ENCODE measurements around the gene SYT3.
A peak's percentile ranks its signal among the peaks of the same experiment; 100 is the strongest.

Gene SYT3

DNA sequence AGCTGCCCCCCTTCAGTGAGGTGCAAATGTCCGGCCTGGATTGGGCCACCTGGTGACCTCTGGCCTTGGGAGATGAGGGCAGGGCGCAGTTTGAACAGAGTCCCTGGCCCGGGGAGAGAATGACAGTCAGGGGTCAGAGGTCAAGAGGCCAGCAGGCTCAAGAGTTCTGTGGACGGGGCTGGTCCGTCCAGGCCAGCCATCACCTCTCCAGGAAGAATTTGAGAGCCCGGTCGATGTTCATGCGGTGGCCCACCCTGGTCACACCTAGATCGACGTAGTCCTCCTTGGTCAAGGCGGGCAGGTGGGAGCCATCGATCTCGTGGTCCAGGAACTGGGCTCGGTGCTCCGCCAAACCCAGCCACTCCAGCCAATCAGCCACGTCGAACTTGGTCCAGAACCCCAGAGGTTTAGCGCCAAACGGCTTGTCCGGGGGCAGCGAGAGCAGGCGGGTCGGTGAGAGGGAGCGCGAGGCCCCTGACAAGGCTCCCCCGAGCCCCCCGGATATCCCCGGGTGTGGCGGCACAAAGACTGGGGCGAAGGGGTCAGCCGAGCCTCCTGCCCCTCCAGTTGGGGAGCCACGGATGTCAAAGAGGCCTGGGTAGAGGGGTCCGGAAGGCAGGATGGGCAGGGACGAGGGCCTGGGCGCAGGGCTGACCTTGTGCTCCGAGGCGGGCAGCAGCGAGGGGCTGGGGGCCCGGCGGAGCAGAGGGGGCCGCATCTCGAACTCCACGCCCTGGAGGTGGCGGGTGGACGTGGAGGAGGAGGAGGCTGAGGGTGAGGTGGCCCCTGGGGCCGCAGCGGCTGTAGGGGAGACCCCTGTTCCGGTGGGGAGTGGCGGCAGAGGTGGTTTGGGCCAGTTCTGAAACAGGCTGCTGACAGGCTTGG lies 22.3 kb upstream of the SYT3 start:
- no peak for DNase-seq

DNA sequence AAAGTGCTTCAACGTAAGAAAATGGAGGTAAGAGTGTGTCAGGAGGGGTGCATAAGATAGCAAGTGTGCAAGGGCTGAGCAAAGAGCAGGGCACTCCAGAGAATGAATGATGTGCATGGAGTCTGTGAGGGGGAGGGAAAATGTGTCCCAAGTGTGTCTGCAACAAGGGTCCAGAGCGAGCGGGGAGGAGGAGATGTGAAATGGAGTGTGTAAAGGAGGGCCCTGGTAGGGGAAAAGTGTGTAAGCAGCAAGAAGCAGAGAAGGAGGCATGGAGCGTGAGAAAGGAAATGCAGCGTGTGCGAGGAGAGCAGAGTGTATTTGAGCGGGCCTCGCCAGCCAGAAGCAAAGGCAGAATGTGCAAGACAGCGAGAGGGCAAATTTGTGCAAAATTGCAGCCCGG lies 21.3 kb upstream of the SYT3 start:
- DNase-seq = no peak

DNA sequence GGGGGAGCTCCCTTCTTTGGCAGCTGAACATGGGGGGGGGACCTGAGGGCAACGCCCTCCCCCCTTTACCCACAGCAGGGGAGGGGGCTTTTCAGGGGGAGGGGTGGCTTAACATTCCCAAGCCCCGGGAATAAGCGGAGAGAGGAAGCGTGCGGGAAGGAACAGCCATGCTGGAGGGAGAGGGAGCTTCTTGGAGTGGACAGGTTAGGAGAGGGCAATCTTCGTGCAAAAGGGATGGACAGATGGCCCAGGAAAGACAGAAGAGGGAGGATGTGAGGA lies 20.3 kb upstream of the SYT3 start:
- no peak for DNase-seq

GRCh38 chr19:50659318-50660087 lies 19.8 kb upstream of the SYT3 start:
- no peak for DNase-seq

DNA sequence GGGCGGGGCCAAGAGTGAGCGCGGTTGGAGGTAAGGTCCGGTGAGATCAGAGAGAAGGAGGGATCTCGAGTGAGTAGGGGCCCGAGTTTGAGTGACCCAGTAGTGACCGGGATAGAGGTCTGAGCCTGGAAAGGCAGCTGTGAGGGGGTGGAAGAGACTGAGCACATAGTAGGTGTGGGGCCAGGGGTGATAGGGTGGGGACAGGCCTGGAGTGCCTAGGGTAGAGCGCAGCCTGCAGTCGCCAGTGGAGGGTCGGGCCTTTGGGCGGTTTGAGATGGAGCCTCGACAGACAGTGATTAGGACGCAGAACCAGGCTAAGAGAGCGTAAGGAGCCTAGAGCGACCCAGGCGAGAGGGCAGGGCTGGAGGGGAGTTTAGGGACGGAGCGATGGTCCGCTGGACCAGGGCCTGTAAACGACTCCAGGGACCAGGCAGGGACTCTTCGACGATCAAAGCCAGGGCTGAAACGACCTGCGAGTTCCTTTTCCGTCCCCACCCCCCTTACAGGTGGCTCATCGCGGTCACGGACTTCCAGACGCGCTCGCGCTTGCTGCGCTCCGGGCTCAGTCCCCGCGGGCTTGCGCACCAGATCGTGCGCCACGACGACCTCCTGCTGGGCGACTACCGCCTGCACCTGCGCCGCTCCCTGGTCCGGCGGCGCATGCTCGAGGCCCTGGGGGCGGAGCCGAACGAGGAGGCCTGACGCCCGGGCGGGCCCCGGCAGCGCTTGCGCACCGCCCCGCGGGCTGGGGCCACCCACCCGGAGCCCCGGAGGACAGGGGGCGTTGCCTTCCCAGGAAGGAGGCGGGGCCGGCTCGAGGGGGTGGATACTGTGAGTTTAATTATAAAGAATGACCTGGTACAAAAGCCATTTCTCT lies 19.0 kb upstream of the SYT3 start:
- peak in 1 of 4 experiments; percentile 35 for DNase-seq

DNA sequence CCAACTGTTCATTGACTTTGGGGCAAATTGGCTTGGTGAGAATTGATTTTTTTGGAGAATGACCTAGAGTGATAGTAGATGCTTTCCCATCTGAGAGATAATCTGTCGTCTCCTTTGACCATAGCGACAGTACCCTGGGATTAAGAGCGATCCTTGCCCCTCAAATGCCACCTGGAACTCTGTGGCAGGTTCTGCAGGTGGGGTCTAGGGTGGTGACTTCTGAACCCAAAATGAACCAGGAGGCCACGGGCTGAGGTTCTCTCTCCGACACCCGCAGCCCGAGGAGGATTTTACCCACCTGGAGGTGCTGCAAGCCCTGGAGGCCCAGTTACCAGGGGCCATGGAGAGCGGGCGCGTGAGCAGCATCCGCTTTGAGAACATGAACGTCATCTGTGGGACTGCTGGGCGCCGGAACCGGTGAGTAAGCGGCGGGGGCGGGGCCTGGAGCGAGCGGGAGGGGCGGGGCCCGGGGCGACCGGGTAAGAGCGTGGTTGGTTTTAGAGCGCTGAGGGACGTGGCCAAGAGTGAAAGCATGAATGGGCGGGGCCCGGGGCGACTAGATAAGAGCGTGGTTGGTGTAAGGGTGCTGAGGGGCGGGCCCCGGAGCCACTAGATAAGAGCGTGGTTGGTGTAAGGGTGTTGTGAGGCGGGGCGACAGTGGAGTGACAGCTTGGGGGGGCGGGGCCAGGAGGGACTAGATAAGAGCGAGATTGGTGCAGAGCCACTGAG lies 18.2 kb upstream of the SYT3 start:
- peak; percentile 28 to 69 (median 56) for DNase-seq

DNA sequence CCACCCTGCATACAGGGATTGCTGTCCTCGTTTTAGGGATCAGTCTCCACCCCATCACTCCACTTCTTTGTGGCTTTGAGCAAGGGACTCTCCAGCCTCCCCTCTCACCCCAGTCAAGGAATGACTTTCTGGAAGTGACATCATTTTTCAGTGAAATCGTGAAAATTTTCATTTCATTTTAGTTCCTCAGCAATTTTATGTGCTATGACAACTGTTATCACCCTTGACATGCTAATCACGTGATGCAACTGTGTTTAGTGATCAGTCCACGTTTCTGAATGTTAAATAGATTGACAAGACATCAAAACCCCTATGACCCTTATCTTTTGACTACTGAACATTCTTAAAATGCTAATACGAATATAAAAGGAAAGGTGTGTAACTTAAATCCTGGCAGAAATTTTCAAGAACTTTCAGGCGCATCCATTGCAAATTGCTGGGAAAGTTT lies 17.6 kb upstream of the SYT3 start:
- no peak for DNase-seq

- no peak for DNase-seq
Measured at GRCh38 chr19:50654882-50655281, 15.2 kb upstream of the SYT3 start.

DNA sequence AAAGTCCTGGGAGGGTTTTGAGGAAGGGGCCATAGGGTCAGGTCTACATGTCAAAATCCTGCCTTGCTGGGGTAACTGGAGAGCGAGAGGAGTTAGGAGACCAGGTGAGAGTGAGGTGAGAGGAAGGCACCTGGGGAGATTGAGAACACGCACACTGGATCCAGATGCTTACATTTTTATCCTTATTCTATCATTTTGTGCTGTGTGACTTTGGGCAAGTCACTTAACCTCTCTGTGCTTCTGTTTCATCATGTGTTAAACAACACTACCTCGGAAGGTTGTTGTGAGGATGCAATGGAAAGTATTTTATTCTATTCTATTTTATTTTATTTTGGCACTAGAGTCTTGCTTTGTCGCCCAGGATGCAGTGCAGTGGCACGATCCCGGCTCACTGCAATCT lies 13.0 kb upstream of the SYT3 start:
- no peak for DNase-seq

DNA sequence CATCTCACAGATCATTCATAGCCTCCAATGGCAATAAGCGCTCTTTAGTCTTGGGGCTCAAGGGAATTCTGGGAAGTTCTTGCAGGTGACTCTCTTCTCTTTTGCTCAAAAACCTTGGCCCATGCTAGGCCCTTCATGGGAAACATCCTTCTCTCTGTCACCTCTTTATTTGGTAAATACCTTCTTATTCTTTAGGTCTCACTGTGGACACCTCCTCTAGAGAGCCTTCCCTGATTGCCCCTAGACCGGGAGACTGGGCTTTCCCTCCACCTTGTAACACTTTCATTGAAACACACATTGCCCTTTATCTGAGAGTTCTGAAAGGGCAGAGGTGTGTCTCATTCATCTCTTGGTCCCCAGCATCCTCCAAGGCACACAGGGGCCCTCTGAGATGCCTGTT lies 11.5 kb upstream of the SYT3 start:
- DNase-seq = no peak

DNA sequence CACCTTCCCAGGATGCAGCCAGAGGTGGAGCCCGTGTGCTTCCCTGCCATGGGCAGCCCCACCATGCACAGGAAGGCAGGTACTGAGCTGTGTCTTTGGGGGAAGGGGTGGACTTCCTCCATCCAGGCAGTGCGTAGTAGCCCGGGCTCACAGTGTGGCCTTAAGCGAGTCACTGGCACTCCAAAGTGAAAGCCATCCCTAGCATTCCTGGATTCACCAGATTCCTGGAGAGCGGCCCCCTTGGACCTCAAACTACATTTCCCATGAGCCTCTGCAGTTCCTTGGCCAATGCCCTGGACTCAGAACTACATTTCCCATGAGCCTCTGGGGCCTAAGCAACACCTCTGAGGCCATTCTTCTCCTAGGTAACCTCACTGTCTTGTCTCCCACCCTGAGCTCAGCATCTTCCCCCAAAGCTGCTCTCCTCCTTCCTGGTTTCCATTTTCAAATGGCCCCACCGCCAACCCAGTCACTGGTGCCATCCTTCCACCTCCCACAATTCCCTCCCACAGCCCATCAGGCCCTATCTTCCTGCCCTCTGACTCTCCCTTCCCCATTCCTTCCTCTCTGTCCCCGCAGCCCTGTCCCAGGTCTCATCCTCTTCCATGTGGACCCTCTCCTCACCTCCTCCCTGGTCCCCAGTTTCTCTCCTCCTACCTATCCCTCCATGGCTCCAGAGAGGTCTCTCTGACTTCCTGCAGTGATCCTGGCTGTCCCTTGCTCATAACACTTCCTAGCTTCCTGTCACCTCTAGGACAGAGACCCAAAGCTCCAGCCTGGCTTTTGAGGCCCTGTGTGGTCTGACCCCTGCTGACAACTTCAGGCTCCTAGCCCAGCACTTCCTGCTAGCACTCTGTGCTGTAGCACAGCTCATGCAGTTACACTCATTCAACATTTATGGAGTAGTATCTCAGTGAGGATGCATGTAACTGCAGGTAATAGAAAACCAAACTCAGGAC lies 10.0 kb upstream of the SYT3 start, which contains the start of gene C19orf81:
TSS of gene C19orf81 (plus strand) at position 13 of the 959 bp plus-strand sequence. CDS start at position 13, 0 bp downstream.
- DNase-seq = no peak

DNA sequence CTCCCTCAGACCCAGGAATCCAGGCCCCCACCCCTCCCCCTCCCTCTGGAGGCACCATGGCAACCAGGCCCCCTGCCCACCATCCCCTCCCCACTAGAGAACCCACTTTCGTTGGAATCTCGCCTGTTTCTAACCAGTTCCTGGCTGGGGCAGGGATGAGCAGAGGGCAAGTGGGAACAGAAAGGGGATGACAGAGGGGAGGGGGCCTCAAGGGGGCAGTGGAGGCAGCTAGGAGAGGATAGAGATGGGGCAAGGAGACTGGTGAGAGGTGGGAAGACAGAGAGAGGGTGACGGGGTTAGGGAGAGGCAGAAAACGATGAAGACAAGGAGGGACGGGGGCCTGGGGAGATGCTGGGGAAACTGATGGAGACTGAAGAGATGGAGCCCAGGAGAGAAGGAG lies 9.0 kb upstream of the SYT3 start:
- no peak for DNase-seq

DNA sequence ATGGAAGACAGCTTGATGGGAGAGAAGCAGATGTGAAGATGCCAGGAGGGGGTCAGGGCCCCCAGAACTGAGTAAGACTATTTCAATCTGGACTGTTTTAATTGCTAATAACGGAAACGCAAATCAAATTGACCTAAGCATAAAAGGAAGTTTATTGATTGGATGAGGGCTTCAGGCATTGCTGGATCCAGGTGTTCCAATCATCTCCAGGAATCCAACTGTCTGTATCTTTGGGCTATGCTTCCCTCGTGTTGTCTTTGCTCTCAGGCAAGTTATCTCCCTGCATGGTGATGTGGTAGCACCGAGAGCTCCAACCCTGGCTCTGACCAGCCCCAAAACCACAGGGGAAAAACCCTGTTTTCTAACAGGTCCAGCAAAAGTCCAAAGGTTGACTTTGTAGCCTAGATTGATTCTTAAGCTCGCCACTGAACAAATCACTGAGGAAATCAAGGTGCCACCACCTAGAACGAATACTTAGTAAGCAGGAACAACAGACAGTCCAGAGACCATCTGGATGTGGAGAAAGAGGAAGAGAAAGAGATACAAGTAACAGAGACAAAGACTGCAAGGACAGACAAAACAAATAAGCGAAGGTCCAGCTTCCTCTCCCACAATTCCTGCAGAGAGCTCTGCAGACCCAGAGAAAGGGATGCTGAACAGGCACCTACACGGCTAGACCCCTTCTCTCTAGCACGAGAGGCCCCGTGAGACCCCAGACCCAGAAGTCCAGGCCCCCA lies 8.4 kb upstream of the SYT3 start:
- no peak for DNase-seq

GRCh38 chr19:50646074-50646807 lies 6.6 kb upstream of the SYT3 start:
- no peak for DNase-seq

- DNase-seq = no peak
Measured at GRCh38 chr19:50645107-50645506, 5.4 kb upstream of the SYT3 start.

- DNase-seq = no peak
Measured at GRCh38 chr19:50644315-50644915, 4.7 kb upstream of the SYT3 start.

GRCh38 chr19:50640368-50640767 lies 687 bp upstream of the SYT3 start:
- no peak for DNase-seq

DNA sequence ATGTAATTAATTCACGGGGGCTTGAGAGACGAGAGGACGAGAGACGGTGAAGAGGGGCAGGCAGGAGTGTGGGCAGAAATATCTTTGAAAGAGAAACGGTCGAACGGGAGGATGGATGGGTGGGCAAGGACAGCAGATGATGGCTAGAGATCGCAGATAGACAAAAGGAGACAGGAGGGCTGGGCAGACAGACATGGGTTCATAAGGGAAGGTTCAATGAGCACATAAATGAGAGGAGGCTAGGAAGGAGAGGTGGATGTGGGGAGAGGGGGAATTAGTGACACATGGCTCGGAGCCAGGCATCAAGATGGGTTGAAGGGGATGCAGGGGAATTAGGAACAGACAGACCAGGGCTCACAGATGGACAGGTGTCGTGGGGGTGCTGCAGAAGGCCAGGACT lies 1.1 kb downstream of the SYT3 start:
- DNase-seq = no peak

DNA sequence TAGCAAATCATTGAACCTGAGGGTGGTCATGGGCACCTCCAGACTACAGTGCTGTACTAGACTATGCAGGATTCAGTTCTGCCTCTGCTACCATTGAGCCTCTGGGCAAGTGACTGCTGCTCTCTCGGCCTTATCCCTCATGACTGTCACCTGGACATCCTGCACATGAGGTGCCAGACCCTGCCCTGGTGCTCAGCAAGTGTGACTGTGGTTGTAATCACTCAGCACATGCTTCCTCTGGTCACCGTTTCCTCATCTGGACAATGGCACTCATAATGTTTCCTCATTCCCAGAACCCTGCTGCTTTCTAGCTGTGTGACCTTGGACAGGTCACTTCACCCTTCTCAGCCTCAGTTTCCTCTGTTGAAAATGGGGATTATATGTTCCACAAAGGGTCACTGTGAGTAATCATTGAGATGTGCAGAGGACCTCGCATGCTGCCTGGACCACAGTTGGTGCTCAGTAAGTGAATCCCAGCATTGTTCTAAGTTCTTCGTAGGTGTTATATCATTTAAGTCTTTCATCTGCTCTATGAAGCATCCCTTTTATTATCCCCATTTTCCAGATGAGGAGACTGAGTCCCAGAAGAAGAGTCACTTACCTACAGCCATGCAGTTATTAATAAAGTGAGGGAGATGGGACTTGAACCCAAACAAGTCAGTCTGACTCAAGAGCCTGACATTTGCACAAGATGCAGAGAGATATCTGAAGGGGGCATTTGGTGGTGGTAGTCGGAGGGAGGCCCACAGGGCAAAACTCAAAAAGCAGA lies 3.2 kb downstream of the SYT3 start:
- DNase-seq = no peak
